LNCAP (cell line): Measurements from ENCODE around the gene LBR.

Experiments
- TF ChIP-seq, protein P1 (sequence below): fragments of 450-650 bp; IDR thresholded peaks from 2 replicates; pipeline ENCODE4 v1.5.1; 2017; ENCODE audit warnings: mild to moderate bottlenecking

Gene LBR

DNA sequence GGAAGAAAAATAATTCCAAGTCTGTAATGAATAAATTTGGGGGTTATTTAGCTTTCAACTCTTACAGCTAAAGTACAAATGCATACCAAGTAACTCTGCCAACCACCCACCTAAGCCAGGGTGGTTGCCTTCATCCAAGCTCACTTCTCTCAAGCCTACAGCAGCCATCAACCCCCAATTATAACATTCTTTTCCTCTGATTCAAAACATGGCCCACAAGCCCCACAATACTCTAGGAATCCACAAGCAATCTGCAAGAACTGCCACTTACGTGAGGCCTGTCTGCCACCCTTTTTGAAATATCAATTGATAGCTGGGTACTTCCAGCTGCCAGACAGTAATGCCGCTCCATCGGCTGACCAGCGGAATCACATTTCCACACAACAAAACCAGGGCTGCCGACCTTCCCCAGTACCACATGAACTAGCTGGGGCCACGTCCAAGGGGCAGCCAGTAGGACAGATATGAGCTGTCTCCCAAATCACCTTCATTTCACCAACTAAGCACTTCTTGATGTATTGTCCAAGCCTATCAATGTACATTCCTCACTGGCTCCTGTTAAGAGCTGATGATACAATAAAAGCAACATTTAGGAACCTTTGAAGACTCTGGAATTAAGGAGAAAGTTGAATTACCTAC lies 3.2 kb downstream of the LBR start:
- TF ChIP-seq, protein P1, sequence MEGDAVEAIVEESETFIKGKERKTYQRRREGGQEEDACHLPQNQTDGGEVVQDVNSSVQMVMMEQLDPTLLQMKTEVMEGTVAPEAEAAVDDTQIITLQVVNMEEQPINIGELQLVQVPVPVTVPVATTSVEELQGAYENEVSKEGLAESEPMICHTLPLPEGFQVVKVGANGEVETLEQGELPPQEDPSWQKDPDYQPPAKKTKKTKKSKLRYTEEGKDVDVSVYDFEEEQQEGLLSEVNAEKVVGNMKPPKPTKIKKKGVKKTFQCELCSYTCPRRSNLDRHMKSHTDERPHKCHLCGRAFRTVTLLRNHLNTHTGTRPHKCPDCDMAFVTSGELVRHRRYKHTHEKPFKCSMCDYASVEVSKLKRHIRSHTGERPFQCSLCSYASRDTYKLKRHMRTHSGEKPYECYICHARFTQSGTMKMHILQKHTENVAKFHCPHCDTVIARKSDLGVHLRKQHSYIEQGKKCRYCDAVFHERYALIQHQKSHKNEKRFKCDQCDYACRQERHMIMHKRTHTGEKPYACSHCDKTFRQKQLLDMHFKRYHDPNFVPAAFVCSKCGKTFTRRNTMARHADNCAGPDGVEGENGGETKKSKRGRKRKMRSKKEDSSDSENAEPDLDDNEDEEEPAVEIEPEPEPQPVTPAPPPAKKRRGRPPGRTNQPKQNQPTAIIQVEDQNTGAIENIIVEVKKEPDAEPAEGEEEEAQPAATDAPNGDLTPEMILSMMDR, result no peak

DNA sequence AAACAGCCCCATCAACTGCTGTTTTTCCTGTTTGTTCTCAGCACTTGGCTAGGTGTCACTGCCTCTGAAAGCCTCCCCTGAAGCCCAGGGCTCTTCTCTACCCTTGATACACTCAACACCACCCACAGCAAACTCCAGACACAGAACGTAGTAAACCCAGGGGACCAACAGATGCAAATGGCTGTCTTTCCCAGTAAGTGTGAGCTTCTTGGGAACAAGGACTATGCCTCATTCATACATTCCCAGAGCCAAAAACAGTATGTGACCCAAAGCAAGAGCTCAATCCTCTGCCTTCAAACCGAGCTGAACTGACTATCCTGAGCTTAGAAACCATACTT lies 4.4 kb downstream of the LBR start:
- TF ChIP-seq, protein P1, result no peak

DNA sequence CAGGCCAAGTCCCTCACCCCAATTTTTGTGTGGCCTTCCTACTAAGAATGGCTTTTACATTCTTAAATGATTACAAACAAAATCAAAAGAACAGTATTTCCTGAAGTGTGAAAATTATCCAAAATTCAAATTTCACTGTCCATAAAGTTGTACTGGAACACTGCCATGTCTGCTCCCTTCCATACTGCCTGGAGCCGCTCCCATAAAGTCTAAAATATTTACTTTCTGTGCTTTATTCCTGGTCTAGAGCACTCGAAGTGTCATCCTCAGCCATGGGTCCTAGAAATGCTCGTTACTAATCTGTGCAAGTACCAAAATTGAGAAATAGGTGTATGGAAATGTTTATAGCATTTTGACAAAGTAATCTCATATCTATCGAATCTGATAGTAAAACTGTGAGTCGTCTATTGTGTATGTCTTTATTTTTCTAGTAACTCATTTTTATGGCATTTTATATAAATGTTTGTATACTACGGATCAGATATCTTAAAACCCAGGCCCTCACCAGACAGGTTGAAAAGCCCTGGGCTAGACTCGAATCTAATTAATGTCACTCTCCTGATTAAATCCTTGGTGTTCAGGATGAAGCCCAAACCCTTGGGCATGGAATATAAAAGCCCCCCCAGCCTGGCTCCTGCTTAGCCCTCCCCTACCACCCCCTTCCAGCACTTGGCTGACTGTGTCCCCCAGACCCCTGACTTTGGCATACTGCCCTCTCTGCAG lies 4.9 kb downstream of the LBR start:
- TF ChIP-seq, protein P1, result no peak

DNA sequence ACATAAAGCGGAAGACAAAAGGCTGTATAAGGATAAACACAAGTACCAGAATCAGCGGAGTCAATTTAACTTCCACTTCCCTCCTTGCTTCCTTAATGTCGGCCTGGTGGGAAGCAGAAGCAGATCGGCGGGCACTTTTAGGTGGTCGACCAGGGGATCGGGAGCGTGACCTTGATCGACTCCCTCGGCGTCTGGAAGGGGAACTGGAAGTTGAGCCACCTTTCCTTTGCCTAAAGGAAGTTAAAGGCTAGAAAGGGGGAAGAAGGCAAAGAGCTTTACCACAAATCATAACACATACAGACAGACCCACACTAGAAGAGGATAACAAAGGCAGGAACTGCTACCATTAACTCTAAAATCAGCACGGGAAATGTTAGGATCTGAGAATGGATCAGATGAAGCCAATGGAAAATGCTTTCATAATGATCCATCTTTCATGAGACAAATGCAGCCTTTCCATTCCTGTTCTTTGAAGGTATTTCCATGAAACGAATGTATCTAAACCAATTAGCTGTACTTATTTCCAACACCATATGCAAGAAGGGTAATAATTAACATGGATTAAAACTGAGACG lies 5.7 kb downstream of the LBR start:
- TF ChIP-seq, protein P1, result no peak

DNA sequence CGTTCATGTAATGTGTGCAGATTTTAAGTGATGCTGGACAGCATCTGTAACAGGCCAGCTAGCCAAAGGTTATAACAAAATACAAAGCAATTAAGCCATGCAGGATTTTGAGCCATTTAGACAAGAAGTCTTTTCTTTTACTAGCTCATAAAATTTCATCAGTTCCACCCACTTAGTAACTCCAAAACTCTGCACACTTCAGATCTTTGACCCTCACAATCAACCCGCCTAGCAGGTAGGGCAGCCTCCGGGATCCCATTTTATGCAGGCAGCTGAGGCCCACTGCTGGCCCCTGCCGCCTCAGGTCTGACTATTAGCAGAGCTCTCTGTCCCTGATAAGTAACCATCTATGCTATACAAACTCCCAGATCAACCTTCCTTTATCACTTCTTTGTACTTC lies 9.2 kb downstream of the LBR start:
- TF ChIP-seq, protein P1, result no peak; the same call in 1 of the 2 replicates

DNA sequence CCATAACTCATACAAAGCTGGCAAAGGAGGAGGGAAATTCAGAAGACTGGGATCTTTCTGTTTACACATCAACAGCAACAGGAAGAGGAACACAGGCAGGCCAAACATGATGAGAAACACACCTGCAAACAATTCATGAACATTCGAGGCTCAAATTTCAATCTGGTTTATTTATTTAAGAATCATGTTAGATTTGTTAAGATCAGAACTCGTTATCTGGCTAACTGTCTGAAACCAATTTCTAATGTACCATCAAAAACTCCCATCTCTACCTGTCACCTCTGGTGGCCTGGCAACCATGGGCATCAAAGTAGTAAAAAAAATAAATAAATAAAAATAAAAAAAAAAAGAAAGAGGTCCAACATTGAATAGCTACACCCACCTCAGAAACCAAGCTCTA lies 9.8 kb downstream of the LBR start:
- TF ChIP-seq, protein P1, result no peak

DNA sequence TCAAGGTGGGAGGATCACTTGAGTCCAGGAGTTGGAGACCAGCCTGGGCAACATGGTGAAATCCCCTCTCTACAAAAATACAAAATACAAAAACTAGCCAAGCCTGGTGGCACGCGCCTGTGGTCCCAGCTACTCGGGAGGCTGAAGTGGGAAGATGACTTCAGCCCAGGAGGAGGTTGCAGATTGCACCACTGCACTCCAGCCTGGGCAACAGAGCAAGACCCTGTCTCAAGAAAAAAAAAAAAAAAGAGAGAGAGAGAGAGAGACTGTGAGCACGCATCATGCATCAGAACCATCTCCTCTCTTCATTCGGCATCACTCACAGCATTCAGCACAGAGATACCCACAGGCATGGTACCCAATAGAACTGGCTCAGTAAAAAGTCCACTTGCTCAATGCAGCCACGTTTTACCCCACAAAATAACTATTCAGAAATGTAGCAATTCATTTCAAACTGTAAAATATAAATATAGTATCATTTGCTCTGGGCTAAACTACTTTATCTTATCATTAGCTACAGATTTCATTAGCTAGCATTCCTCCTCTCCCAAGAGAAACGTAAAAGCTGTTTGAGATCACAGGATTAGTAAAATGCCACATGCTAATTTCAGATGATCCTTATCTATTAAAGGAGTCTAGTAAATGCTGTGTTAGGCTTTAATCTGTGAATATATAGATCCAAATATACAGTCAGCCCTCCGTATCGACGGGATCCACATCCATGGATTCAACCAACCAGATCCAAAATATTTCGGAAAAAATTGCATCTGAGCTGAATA lies 11.7 kb downstream of the LBR start:
- TF ChIP-seq, protein P1, result no peak
